Measurements from ENCODE around the gene SCAANT1.

DNA sequence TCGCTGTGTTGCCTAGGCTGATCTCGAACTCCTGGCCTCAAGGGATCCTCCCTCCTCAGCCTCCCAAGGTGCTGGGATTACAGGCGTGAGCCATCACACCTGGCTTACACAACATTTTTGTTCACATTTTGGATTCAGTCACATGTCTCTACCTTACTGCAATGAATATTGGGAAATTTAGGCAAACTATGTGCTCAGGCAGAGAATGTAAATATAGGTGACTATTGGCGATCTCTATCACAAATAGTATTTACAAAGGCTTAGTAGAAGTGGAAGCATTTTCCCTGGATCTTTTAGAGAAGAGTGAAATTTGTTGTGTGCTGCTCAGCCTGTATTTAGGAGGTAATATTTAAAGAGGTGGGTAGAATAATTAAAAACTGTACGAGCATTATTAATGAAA is 20.7 kb downstream of the SCAANT1 start:
- TF ChIP-seq, protein P1, sequence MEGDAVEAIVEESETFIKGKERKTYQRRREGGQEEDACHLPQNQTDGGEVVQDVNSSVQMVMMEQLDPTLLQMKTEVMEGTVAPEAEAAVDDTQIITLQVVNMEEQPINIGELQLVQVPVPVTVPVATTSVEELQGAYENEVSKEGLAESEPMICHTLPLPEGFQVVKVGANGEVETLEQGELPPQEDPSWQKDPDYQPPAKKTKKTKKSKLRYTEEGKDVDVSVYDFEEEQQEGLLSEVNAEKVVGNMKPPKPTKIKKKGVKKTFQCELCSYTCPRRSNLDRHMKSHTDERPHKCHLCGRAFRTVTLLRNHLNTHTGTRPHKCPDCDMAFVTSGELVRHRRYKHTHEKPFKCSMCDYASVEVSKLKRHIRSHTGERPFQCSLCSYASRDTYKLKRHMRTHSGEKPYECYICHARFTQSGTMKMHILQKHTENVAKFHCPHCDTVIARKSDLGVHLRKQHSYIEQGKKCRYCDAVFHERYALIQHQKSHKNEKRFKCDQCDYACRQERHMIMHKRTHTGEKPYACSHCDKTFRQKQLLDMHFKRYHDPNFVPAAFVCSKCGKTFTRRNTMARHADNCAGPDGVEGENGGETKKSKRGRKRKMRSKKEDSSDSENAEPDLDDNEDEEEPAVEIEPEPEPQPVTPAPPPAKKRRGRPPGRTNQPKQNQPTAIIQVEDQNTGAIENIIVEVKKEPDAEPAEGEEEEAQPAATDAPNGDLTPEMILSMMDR (IDR thresholded peaks at IDR 0.05; ENCODE audit: low read depth, low read length): no peak
- TF ChIP-seq MYC (IDR thresholded peaks at IDR 0.05; ENCODE audit: low read depth, low read length) (no peak), POLR2A (IDR thresholded peaks at IDR 0.05; ENCODE audit: extremely low read depth, insufficient read length) (no peak)
- TF ChIP-seq, protein P2, sequence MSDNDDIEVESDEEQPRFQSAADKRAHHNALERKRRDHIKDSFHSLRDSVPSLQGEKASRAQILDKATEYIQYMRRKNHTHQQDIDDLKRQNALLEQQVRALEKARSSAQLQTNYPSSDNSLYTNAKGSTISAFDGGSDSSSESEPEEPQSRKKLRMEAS (IDR thresholded peaks at IDR 0.05; ENCODE audit: low read depth, low read length): no peak
